HG03565 (cell line): ENCODE data around the gene SHC4.

ENCODE experiments used
- ATAC-seq: cut with Tn5 transposase; IDR thresholded peaks from one replicate; pipeline ENCODE4 v1.9.1; 2021; ENCODE audit warnings: mild to moderate bottlenecking, moderate library complexity; ENCODE audit not compliant: unreplicated experiment

Gene SHC4

DNA sequence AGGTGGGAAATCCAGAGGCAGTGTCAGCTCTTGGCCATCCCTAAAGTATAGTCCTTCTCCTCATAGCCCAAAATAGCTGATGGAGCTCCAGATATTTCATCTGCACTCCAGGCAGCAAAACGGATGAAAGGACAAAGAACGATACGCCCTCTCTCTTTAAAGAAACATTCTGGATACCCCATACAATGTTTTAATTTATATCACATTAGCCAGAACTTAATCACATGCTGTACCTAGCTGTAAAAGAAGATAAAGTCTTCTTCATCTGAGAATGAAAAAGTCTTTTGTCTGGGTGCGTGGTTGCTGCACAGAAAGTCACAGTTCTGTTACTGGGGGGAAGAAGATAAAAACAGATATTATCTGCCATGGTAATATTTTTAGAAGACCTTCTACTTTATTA is 4.3 kb upstream of the SHC4 start:
- ATAC-seq, result no peak

- no peak for ATAC-seq
Measured at GRCh38 chr15:48967336-48967735, 3.6 kb upstream of the SHC4 start.

DNA sequence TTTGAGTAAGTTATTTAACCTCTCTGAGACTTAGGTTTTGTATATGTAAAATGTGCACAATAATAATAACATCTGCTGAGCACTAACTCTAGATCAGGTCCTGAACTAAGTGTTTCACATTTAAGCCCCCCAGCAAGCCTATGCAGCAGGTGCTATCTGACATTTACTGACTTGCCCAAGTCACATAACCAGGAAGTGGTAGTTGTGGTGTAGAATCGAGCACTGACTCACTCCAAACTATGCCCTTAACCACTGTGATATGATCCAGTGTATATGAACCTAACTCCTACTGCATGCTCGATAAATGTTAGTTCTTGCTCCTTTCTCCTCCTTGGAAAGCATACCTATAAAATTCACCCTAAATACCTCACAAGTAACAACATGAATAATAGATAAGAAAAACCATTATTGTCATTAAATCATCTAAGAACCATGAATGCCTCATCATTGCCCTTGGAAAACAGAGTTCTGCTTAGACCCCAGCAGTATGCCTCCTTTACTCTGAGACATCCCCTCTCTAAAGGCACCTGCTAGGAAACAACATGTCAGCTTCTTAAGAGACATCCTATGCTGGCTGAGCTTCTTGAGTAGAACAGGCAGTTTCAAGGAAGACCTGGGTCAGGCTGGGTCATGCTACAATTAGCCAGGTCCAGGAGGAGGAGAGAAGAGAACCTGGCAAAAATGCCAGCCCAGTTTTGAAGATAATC is 3.0 kb upstream of the SHC4 start:
- peak; percentile 85 for ATAC-seq

DNA sequence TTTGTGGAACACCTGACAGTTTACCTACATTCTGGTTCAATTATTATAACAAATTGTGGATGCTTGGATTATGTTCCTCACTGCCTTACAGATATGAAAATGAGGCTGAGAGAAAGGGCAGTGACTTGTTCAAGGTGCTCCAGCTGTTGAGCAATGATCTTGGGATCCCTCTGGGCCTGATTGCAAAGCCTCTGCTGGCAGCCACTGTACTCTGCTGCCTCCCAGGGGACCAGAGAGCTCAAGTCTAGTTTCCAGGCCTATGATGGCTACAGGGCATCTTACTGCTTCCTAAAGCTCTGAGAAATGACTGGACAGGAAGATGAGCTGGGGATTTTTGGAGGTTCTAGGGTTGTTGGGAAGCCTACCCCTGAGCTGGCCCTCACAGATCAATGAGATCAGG is 2.3 kb upstream of the SHC4 start:
- ATAC-seq, result peak; percentile 59

DNA sequence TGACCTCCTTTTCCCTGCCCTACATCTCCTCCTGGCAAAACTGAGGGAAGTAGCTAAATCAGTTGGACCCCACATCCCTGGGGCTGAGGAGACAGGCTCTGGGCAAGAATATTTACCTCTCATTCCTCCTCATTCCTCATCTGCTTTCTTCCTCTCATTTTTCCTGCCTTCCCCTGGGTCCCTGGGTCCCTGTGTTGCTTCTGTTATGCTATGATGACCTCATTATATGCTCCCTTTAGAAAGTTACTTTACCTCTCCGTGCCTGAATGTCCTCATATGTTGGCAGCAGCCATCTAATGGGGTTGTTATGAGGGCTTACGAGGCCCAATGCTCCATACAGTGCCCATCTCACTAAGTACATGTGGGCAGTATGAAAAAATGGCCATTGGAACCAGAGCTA is 1.2 kb upstream of the SHC4 start:
- no peak for ATAC-seq

DNA sequence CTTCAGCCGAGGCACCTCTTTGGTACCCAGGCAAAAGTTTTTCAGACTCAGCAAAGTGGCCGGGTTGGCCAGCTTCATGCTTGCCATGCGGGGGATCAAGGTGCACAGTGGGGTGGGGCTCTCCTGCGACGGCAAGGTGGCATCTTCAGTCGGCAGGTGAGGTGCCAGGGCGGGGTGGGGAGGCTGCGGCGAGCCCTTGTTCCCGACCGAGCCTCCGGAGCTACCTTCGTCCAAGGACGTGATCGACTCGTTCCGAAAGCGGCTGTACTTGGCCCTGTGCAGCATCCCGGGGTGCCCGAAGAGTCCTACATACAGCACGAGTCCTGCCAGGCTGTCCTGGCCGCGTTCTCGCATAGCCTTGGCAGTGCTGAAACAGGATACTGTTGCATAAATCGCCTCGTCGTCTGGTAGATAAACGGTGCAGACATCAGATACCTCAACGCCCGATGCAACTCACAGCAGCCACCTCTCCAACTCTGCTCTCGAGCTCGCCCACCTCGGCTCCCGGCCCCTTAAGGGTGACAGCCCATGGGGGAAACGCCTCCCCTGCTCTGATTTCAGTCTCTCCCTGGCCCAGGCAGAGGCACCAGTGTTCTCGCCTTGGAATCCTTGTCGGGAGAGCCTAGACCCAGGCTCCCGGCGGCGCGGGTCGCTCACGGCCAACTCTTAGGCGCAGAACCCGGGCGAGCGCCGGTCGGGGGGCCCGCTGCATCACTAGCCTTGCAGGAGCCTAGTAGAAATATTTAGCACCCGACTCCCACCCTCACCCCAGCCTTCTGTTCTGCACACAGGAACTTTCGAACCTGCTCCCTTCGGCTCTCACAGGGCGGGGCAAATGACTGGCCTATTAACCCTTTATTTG is 826 bp downstream of the SHC4 start:
- no peak for ATAC-seq

DNA sequence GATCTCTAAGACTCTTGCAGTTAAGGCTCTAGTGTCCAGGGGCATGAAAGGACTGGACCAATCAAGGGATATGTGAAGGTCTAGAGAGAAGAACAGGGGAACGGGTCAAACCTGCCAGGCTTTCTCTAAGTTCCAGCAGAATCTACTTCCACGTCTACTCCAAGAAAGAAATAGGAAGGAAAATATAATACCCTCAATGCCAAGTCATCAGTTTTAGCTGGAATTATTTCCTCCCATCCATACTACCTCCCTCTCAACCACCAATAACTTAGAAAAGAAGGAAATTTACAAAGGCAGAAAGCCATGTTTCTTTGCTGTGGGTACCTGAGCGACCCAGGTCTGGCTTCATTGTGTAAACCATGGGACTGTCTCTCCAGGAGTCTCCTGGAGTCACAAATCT is 7.8 kb downstream of the SHC4 start:
- no peak for ATAC-seq

DNA sequence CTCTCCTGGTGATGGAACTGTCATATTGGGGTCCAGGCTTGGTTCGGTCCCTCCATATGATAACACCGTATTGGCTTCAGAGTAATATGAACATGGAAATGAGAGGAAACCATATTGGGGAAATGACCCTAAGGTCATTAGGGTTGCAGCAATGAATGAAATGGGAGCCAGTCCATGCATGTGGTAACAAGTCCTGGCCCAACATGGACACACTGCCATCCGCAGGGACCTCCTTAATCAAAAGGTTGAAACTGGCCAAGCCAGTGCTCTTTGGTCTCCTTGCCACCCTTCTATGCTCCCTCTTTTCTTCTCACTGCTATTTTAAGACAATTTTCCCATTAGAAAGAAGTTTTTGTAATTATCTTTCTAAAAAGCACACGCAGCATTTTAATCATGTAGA is 8.3 kb downstream of the SHC4 start:
- ATAC-seq, result no peak

DNA sequence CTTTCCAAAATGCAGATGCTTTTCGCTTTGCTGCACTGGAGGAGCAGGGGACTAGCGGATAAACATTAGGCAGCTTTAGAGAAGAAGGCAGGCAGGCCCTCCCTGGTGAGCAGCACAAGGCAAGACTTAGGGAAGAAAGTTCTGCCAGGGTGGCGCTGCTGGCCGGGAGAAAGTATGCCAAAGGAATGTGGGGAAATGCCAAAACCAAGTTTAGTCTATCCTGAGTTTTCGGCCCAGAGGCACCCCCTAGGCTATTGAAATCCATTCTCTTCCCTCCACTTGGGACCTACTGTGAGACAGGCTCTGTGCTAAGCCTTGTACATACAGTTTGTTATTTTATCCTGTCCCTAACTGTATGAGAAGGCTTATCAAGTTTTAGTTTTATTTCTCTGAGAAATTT is 9.2 kb downstream of the SHC4 start:
- no peak for ATAC-seq

DNA sequence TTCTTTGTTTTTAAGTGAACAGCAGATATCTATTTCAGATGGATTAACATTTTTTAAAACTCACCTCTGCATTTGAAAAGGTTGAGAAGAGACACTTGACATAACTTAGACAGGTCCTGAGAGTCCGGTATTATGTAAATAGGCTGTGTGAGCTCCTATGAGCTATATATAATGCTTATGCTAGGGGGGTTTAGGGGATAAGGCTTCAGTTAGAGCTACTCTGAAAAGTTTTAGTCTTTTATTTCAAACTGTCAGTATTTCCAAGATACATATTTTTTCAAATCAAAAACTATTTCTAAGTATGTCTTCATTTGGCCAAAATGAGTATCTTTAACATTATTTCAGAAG is 16.9 kb downstream of the SHC4 start:
- no peak for ATAC-seq

GRCh38 chr15:48946074-48946839 is 17.5 kb downstream of the SHC4 start:
- no peak for ATAC-seq

GRCh38 chr15:48945386-48945785 is 18.3 kb downstream of the SHC4 start:
- no peak for ATAC-seq

DNA sequence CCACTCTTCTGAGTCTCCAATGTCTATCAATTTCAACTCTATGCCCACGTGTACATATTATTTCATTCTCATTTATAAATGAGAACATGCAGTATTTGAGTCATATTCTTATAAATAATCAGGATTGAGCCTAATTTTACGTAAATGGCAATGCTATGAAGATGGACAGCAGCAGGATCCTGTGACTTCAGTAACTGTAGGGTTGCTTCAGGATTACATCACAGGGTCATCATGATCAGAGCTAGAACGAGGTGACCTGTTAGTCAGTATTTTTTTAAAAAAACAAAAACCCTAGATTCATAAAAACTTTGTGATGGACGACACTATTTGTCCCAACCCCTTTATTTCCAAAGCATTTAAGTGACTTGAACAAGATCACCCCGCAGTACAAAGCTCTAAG is 21.8 kb downstream of the SHC4 start:
- no peak for ATAC-seq

GRCh38 chr15:48940508-48940907 is 23.2 kb downstream of the SHC4 start:
- peak; percentile 94 for ATAC-seq

GRCh38 chr15:48939648-48940047 is 24.1 kb downstream of the SHC4 start:
- no peak for ATAC-seq

- ATAC-seq, result no peak
Measured at GRCh38 chr15:48937886-48938285, 25.8 kb downstream of the SHC4 start.

DNA sequence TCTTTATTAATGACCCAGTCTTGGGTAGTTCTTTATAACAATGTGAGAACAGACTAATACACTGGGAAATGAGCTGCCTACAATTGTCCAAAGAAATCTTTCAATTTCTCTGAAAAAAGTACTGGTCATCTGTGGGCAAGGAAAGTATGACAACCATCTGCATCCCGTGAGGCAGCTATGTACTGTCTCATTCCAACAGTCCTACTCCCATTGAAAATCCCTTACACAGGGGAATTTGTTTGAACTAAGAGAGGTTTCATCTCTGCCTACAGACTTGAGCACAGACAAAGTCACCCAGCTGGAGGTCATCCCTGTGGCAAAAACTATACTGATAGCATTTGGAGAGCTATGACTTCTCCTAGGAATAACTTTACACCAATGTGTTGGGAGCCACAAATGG is 27.1 kb downstream of the SHC4 start:
- no peak for ATAC-seq

DNA sequence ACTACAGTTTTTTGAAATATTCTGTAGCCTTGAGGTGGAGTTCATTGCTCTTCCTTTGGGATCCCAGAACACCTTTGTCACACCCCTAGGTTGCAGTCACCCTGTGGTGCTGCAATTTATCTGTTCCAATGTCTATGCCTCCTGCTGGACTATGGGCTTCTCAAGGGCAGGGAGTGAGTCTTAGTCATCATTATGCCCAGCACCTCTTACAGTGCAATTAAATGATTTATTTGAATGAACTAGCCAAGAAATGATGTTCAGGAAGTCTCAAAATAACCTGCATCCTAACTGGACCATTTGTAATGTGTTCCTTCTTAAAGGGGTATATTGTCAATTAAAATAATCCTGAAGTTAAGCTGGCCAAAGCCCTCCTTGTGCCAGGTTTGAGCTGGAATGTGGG is 28.5 kb downstream of the SHC4 start:
- ATAC-seq, result no peak

GRCh38 chr15:48930735-48931134 is 33.0 kb downstream of the SHC4 start:
- ATAC-seq, result no peak

- ATAC-seq, result no peak
Measured at GRCh38 chr15:48929661-48930060, 34.1 kb downstream of the SHC4 start.

- ATAC-seq, result no peak
Measured at GRCh38 chr15:48928877-48929538, 34.7 kb downstream of the SHC4 start.
